Measurements from ENCODE around the gene CNIH3. TPM values are rescaled to one million over a fixed set of nuclear protein-coding genes. Genes with fewer than 3 reads are reported as not detected.
A peak's percentile ranks its signal among the peaks of the same experiment; 100 is the strongest.

Gene CNIH3
- total RNA-seq, 1 experiment from 2014 or later: 1.8 TPM

DNA sequence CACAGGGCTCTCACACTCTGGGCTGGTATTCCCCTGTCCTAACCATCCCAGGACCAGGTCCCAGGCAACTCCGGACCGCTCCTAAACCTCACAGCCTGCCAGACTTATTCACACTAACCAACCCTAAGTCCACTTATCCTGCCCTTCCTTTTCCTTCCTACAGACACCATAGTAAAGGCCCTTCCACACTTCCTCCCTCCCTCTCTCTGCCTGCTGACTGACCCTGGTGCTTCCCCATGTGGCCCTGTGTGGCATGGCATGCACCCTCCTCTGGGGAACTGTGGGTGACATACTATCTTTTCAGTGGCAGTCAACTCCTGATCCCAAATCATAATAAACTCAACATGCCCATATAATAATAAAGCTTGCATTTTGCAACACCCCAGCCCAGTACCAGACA lies 158.3 kb downstream of the CNIH3 start:
- Histone ChIP-seq H3K9me2 (ENCODE audit: insufficient read depth) (no peaks in the 10 kb centered on the region), H2AFZ (ENCODE audit: low read depth, low read length, poor library complexity, severe bottlenecking) (no peak overlapping the region), H3K4me1 (ENCODE audit: control insufficient read depth in 1 of 2, insufficient read depth in 2 of 2, low read length in 2 of 2) (peaks cover 0 to 4% of the 10 kb centered on the region in 2 experiments; a peak in 1 of 4 replicates), H3K36me3 (ENCODE audit: control insufficient read depth in 1 of 2, insufficient read depth in 2 of 2, low read length in 2 of 2) (no peaks in the 10 kb centered on the region), H3K4me3 (replicated peaks in 1 of 2; ENCODE audit: low read depth in 1 of 2, low read length in 2 of 2) (no peak overlapping the region), H4K20me1 (ENCODE audit: insufficient read depth) (no peaks in the 10 kb centered on the region), H3K27me3 (ENCODE audit: insufficient read depth, low read length) (peaks cover 9% of the 10 kb centered on the region; the same call in 1 of the 2 replicates), H3K9ac (ENCODE audit: low read length) (no peak overlapping the region), H3K79me2 (ENCODE audit: insufficient read depth, low read length) (no peaks in the 10 kb centered on the region), H3K4me2 (ENCODE audit: low read length) (no peak overlapping the region), H3K27ac (ENCODE audit: low read depth, low read length) (no peak overlapping the region), H3K9me3 (ENCODE audit: control insufficient read depth in 1 of 2, insufficient read depth in 1 of 2, low read depth in 1 of 2, low read length in 2 of 2) (no peaks in the 10 kb centered on the region)
- ChIA-PET POLR2A (no interaction called here), CTCF (no interaction called here), RAD21 (ENCODE audit: low non-redundant PET in 1 of 2, low total read pairs in 2 of 2, uncharacterized antibody in 2 of 2, unreplicated experiment in 2 of 2) (no interaction called here)
- intact Hi-C loops (cut with micrococcal nuclease): no loop called here
- DNase-seq (ENCODE audit: low read depth, low spot score) (no peak), ATAC-seq (peak; percentile 93)
- no TSS peak for BruUV-seq (replicated peaks)
- TF ChIP-seq POLR2A (IDR thresholded peaks at IDR 0.05; ENCODE audit: borderline replicate concordance, extremely low read depth, insufficient read depth, insufficient read length): no peak
- TF ChIP-seq, protein P1, sequence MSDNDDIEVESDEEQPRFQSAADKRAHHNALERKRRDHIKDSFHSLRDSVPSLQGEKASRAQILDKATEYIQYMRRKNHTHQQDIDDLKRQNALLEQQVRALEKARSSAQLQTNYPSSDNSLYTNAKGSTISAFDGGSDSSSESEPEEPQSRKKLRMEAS (IDR thresholded peaks at IDR 0.05): no peak
- peak; percentile 37 for TF ChIP-seq RAD21 (IDR thresholded peaks at IDR 0.05; ENCODE audit: low read depth)
- TF ChIP-seq, protein P2, sequence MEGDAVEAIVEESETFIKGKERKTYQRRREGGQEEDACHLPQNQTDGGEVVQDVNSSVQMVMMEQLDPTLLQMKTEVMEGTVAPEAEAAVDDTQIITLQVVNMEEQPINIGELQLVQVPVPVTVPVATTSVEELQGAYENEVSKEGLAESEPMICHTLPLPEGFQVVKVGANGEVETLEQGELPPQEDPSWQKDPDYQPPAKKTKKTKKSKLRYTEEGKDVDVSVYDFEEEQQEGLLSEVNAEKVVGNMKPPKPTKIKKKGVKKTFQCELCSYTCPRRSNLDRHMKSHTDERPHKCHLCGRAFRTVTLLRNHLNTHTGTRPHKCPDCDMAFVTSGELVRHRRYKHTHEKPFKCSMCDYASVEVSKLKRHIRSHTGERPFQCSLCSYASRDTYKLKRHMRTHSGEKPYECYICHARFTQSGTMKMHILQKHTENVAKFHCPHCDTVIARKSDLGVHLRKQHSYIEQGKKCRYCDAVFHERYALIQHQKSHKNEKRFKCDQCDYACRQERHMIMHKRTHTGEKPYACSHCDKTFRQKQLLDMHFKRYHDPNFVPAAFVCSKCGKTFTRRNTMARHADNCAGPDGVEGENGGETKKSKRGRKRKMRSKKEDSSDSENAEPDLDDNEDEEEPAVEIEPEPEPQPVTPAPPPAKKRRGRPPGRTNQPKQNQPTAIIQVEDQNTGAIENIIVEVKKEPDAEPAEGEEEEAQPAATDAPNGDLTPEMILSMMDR (IDR thresholded peaks at IDR 0.05 in 2 of 3, conservative IDR thresholded peaks at IDR 0.05 in 1 of 3; ENCODE audit: borderline replicate concordance in 1 of 3, insufficient read depth in 1 of 3, low read depth in 2 of 3, low read length in 2 of 3): peak; percentile 18 to 54 (median 51); a peak in 4 of 6 replicates
- TF ChIP-seq POLR2AphosphoS5 (IDR thresholded peaks at IDR 0.05; ENCODE audit: low read depth, low read length): no peak

DNA sequence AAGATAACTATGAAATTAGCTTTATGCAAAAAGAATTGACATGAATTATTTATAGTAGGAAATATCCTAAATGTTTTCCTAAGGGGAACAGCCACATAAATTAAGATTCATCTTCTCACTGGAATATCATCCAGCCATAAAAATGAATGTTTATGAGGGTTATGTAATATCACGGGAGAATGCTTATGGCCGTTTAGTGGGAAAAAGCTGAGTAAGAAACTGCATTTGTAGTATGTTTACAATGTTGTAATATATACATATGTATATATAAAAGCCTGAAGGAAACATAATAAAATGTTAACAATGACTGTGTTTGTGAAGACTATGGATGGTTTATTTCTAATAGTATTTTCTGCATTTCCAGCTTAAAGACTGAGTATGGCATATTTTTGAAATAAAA lies 161.1 kb downstream of the CNIH3 start:
- ATAC-seq (no peak), DNase-seq (ENCODE audit: low read depth, low spot score) (no peak)
- no peak overlapping the region for H3K4me2 ChIP-seq (ENCODE audit: low read length)
- no peaks in the 10 kb centered on the region; the same call in 1 of the 2 replicates for H3K27me3 ChIP-seq (ENCODE audit: insufficient read depth, low read length)
- ChIA-PET CTCF (no interaction called here), RAD21 (ENCODE audit: low non-redundant PET in 1 of 2, low total read pairs in 2 of 2, uncharacterized antibody in 2 of 2, unreplicated experiment in 2 of 2) (no interaction called here), POLR2A (no interaction called here)
- no TSS peak for BruUV-seq (replicated peaks)
- no peaks in the 10 kb centered on the region for H3K9me2 ChIP-seq (ENCODE audit: insufficient read depth)
- no peaks in the 10 kb centered on the region for H3K9me3 ChIP-seq (ENCODE audit: control insufficient read depth in 1 of 2, insufficient read depth in 1 of 2, low read depth in 1 of 2, low read length in 2 of 2)
- H3K27ac ChIP-seq (ENCODE audit: low read depth, low read length): no peak overlapping the region
- no peak overlapping the region for H2AFZ ChIP-seq (ENCODE audit: low read depth, low read length, poor library complexity, severe bottlenecking)
- H3K36me3 ChIP-seq (ENCODE audit: control insufficient read depth in 1 of 2, insufficient read depth in 2 of 2, low read length in 2 of 2): no peaks in the 10 kb centered on the region
- no peaks in the 10 kb centered on the region for H3K4me1 ChIP-seq (ENCODE audit: control insufficient read depth in 1 of 2, insufficient read depth in 2 of 2, low read length in 2 of 2)
- H3K4me3 ChIP-seq (replicated peaks in 1 of 2; ENCODE audit: low read depth in 1 of 2, low read length in 2 of 2): no peak overlapping the region
- H3K9ac ChIP-seq (ENCODE audit: low read length): no peak overlapping the region
- intact Hi-C loops (cut with micrococcal nuclease): no loop called here
- H4K20me1 ChIP-seq (ENCODE audit: insufficient read depth): no peaks in the 10 kb centered on the region
- H3K79me2 ChIP-seq (ENCODE audit: insufficient read depth, low read length): no peaks in the 10 kb centered on the region
- no peak for TF ChIP-seq SRF (IDR thresholded peaks at IDR 0.05; ENCODE audit: low read depth)
- TF ChIP-seq YY1 (IDR thresholded peaks at IDR 0.05; ENCODE audit: extremely low read depth, insufficient replicate concordance, low read depth, low read length): no peak
- no peak for TF ChIP-seq ELF1 (IDR thresholded peaks at IDR 0.05; ENCODE audit: borderline replicate concordance, low read depth)
- TF ChIP-seq, protein P3, sequence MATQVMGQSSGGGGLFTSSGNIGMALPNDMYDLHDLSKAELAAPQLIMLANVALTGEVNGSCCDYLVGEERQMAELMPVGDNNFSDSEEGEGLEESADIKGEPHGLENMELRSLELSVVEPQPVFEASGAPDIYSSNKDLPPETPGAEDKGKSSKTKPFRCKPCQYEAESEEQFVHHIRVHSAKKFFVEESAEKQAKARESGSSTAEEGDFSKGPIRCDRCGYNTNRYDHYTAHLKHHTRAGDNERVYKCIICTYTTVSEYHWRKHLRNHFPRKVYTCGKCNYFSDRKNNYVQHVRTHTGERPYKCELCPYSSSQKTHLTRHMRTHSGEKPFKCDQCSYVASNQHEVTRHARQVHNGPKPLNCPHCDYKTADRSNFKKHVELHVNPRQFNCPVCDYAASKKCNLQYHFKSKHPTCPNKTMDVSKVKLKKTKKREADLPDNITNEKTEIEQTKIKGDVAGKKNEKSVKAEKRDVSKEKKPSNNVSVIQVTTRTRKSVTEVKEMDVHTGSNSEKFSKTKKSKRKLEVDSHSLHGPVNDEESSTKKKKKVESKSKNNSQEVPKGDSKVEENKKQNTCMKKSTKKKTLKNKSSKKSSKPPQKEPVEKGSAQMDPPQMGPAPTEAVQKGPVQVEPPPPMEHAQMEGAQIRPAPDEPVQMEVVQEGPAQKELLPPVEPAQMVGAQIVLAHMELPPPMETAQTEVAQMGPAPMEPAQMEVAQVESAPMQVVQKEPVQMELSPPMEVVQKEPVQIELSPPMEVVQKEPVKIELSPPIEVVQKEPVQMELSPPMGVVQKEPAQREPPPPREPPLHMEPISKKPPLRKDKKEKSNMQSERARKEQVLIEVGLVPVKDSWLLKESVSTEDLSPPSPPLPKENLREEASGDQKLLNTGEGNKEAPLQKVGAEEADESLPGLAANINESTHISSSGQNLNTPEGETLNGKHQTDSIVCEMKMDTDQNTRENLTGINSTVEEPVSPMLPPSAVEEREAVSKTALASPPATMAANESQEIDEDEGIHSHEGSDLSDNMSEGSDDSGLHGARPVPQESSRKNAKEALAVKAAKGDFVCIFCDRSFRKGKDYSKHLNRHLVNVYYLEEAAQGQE (IDR thresholded peaks at IDR 0.05; ENCODE audit: low read depth): no peak
- no peak for TF ChIP-seq EZH2 (IDR thresholded peaks at IDR 0.05)
- TF ChIP-seq, protein P2 (IDR thresholded peaks at IDR 0.05 in 2 of 3, conservative IDR thresholded peaks at IDR 0.05 in 1 of 3; ENCODE audit: borderline replicate concordance in 1 of 3, insufficient read depth in 1 of 3, low read depth in 2 of 3, low read length in 2 of 3): no peak
- no peak for TF ChIP-seq JUND (IDR thresholded peaks at IDR 0.05)
- TF ChIP-seq SIN3A (IDR thresholded peaks at IDR 0.05; ENCODE audit: low read depth): no peak
- TF ChIP-seq, protein P1 (IDR thresholded peaks at IDR 0.05): no peak

Data from HCT116 (cell line).